HG03045 (cell line): ENCODE results near the gene RNF26.

Experiments used
- ATAC-seq: cut with Tn5 transposase; IDR thresholded peaks from one replicate; pipeline ENCODE4 v1.9.1; 2021; ENCODE audit warnings: mild to moderate bottlenecking, moderate library complexity; ENCODE audit not compliant: unreplicated experiment

The RNF26 gene

DNA sequence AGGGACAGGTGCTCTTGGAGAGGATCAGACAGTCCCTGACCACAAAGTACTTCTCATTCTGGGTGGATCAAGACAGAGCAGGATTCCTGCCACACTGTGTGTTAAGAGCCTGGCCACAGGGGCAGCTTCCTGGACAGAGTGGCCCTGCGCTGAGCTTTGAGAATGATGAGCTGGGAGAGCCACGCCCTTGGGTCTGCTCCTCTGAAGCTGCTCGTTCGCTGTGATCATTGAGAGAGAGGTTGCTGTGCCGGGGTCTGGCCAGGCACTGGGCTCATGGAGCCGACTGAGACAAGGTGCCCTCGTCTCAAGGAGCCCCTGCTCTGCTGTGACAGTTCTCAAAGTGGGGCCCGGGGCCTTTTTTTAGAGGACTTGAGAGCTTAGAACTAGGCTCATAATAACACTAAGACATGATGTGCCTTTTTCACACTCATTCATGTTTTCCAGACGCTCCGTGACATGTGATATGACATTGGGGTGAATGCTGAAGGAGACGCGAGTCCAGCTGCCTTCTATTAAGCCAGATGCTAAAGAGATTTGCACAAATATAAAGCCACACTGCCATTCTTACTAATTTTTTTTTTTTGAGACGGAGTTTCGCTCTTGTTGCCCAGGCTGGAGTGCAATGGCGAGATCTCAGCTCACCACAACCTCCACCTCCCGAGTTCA is 13.7 kb downstream of the RNF26 start:
- no peak for ATAC-seq

DNA sequence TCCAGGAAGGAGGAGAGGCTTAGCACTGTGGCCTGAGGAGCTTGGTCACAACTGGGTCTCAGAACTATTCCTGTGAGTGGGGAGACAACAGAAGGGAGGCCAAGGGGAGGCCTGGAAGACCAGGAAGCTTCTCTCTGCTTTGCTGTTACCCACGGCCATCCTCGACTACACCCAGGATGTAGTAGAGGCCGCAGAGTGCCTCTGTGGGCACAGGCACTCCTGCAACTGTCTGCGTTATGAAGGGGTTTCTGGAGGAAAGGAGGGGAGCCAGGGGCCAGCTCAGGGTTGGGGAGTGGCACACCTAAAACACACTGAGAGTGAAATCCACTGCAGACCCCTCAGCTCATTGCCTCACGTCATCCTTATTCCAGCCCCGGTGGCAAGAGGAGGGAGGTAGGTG is 16.0 kb downstream of the RNF26 start:
- ATAC-seq = no peak

DNA sequence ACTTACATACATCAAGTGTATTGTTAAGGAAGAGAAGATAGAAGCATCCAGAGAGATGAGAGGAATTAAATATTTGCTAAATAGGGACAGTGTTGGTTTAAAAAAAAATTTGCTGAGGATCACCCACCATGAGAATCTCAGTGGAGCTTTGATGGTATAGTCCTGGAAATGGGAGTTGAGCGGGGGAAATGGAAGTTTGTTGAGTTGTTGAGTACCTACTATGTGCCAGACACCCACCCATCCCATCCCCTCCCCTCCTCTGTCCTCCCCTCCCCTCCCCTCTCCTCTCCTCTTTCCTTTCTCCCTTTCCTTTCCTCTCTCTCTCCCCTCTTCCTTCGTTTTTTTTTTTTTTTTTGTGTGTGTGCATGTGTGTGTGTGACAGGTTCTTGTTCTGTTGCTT is 16.9 kb downstream of the RNF26 start:
- ATAC-seq = no peak

DNA sequence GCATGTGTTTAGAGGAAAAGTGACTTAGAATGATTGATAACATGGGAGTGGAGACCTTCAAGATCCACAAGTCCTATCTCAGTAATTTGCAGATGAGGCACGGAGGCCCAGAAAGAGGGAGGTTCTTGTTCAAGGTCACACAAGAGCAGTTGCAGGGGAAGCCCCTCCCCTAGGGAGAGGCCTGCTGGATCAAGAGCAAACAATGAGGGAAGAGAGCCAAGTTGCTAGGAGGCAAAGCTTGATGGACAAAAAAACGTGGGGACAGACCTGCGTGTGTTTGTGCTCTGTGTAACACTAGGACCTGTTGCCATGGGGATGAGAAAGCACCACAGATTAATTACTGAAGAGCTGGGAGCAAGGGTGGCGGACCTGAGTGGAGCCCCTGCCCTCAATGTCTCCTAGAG is 18.5 kb downstream of the RNF26 start:
- ATAC-seq = no peak

DNA sequence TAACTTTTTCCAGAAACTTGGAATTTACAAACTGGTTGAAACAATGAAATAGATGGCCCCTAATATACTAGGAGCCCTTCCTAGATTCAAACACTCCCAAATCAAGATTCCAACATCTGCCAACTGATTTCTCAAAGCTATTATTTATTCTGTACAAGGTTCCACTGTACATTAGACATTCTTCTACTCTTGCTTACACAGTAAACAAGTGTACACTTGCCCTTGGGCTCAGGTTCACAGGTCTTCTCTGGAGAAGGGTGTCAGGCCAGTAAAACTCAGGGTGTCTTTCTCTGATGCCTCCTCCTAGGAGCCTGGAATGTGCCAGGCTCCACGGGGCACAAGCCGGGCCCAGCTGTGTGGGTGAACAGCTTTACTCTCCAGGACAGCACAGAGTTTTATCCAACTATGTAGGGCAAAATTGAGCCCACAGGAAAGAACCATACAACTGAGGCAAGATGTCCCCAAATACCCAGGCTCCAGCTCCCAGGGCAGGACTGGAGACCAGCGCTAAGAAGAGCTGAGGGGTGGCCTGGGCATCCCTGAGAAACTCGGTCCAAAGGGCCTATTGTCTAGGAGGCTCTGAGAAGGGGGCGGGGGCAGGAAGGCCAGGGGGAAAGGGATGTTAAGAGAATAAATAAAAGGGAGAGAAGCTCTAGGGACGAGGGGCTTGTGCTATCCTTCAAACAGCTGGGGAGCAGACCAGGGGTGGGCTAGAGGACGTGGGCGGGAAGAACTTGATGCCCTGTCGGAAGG is 20.9 kb downstream of the RNF26 start:
- no peak for ATAC-seq

DNA sequence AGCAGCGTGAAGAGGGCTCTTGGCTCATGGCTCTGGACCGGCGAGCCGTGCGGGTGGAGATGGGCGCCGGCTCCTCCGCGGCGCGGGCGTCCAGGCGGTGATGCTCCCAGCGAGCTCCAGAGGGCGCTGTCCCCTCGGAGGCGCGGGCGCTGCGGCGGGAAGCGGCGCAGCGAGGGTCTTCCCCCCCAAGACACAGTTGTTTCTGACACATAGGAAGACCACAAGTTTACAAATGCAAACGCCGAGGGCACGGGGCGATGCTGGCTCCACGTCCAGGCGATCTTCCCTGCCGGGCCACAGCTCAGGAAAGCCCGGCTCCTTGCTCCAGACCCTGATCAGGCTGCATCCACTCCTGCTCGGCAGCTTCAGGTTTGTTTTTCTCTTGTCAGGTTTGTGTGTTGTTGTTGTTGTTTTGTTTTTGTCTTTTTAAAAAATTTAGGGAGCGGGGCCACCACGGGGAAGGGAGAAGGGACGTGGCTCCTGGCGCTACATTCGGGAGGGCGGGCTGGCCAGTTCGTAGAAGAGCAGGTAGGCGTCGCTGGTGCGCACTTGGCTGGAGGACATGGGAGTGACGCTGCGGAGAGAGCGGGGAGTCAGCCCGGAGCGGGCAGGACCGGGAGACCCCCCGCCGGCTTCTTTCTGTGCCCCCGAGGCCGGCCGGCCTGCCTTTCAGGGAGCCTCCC is 22.2 kb downstream of the RNF26 start:
- ATAC-seq = peak; percentile 72

DNA sequence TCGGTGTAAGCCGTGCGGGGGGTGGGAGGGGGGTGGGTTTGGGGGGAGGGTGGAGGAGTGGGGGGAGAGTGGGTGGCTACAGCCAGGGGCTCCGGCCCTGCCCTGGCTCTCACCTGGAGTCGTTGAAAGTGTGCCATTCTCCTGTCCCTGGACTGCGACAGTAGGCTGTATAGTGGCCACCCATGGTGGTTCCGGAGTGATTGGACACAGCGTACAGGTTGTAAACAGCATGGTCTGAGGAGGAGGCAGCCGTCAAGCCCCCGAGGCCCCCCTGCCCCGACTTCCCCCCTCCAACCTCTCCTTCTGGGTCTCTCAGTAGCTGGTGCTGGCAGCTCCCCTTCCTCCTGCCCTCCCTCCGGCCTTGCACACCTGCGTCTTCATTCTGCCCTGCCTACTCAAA is 22.7 kb downstream of the RNF26 start:
- no peak for ATAC-seq

DNA sequence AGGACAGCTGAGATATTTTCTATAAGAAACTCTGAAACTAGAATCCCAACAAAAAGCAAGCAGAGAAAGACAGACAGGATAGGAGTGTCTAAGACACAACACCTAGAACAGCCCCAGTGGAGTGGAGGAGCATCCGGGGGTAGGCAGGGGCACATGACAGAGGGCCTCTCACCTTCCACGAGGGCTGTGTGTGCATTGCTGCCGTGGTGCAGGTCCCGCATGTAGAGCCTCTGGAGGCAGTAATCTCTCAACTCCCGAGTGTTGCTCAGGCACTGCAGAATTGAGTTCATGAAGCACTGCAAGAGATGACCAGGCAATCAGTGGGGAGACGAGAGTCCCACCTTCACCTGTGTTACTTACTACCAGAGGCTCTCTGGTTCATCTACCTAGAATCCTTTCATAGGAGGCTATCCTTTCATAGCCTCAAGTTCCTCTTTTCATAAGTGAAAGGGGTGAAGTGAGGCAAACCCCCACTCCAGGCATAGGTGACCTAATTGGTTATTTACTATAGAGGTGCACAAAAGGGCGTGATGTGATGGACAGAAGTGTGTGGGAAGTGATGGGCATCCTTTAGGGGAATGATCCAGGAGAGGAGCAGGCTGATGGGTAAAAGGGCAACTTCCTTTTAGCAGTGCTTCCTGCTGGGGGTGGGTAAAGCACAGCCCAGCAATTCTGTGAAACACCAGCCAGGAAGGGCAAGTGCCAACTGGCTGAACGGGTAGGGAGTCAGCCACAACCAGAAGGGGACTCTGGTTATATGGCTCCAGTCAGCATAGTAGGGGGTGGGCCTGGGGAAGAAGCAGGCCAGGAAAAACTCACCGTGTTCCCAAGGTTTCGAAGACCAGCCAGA is 25.3 kb downstream of the RNF26 start:
- no peak for ATAC-seq

DNA sequence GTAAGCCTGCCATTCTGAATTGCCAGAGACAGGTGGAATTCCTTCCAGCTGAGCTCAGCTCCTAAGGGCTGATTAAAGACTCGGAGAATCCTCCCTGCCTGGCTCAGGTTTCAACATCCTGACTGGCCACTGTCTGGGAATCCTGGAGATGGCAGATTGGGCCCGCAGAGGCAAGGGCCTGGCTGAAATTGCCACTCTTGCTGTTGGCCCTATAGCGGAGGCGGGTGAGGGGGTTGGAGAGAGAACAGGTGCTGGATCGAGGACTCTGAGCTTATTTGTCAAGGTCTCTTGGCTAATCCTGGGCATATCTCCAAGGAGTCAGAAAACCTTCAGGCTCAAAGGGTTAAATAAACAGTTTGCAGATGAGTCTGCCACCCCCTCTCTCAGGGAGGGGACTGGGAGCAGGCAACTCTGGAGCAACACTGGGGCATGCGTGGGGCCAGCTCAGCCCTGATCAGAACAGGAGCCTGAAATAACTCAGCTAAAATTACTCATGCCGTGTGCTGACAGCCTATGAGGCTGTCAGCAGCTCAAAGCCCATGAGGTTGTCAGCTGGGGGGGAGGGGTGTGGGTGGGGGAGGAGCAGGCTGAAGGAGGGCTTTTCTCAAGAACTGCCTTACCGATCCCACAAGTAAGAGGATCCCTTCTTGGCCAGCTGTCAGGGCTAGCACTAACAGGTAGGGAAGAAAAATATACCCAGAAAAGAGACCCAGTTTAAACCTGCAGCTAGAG is 26.9 kb downstream of the RNF26 start:
- ATAC-seq = peak; percentile 44

DNA sequence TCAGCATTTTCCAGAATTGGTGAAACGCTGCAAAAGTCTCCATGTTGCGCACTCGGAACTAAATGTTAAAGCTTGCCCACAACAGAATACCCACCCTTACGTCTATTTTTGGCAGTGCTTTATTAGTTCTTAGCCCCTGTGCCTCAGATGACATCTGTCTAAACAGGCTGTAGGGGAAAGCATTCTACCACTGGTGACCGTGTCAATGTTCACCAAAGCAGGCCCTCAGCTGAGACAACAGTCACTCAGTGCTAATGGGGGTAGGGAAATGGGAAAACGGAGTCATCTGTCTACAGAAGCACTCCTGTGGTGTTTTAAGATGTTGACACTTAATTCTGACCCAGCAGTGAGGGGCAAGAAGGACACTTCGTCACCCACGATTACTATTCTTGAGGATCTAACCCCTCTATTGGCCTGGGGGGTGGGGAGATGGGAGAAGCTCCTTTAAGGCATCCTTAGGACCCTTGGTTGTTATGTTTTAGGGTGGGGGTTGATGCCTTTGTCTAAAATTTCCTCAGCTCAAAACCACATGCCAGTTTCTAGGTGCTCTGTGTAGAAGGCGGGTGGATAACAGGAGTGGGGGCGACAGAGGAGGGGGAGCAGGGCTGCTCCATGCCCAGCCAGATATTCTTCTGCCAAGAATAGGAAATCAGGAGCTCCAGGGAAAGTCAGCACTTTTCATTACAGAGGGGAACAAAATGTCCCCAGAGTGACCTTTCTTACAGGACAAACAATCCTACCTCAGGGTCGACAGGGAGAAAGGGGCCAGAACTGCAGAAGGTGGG is 27.8 kb downstream of the RNF26 start:
- no peak for ATAC-seq

DNA sequence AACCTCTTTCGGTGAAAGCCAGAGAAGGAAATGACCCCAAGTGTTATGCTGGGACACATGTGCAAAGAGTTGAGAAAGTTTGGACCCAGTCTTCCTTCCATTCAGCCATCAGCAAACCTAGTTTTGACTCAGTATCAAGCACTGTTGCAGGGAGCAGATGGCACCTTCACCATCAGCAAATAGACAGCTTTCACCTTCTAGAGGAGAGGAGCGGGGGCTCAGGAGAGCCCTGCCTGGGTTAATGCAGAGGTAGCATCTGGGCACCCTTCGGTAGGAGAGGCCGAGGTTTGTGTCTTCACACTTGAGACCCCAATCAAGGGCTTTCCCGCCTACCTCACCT is 28.4 kb downstream of the RNF26 start:
- ATAC-seq = no peak

DNA sequence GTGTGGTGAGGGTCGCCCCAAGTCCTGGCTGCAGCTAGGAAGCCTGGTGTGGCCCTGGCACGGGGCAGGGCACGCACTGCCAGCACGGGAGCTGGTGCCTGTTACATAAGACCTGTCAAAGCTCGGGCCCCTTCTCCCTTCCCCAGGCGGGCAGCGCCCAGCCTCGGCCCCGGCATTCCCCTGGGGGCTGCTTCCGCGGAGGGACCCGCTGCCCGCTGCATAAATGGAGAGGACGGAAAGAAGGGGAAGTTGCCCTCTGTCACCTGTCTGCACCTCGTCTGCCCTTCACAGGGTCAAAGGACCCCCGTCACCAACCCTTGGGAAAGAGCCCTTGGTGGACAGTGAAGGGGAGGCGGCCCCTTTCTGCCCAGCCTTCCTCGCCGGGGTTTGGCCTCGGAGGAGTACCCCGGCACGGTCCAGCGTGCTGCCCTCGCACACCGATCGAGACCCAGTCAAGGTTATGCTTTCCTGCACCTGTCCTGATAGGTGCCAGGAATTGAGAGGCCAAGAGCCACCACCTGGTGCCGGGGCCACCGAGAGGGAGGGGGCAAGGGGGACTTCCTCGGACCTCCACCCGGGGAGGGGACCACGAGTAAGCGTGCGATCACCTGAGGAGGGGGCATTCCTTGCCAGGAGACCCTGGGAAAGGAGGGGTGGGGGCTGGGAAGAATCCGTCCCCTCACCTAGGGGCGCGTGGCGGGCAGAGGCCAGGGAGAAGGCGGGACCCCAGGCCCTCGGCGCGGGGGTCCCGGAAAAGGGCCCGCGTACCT is 28.9 kb downstream of the RNF26 start:
- ATAC-seq = no peak

DNA sequence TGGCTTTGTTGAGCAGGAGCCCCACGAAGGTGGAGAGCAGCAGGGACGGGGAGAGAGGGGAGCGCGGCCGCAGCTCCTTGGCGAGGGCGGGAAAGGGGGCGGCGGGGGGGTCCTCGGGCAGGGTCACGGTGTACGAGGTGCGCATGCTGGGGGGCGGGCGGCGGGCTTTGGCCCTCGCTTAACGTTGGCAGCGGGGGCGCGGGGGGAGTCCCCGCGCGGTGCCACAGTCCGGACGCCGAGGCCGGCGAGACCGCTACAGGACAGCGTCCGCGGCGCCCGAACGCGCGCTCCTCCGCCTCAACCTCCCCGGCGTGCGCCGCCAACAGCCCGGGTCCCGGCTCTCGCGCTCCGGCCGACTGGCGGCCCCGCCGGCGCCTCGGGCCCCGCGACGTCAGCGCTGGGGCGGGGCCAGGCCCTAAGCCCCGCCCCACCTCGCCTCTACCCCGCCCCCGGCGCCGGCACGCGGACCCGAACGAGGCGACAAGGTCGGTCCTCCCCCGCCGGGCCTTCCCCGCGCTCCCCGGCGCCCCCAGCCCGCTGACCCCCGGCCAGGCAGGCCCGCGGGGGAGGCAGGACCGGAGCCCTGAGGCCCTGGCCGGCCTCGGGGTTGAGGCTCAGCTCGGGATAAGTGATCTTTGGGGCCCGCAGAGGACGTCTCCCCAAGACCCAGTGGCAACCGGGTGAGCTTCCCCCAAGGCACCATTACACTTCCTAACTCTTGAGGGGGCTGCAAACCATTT is 29.7 kb downstream of the RNF26 start:
- ATAC-seq = no peak

DNA sequence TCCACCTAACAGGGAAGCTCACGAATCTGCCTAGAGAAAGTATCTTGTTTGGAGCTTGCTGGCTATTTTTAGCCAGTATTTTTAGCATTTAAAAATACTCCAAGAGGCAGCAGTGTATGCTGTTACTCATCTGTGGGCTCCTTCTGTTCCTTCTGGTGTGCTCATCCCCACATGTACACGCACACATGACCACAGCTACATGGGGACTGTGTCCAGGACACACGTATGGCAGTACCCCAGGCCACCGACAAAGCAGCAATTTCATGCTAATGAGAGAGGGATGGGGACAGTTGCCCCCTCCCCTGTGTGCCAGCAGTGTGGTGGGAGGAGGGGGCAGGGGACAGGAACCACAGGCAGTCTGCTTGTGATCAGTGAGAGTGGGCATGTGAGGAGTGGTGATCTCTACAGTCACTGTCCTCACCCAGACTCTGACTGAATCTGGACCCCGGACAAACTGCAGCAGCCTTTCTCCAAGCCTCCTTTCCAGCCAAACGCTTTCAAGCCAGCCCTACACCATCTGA is 30.8 kb downstream of the RNF26 start:
- ATAC-seq = no peak

DNA sequence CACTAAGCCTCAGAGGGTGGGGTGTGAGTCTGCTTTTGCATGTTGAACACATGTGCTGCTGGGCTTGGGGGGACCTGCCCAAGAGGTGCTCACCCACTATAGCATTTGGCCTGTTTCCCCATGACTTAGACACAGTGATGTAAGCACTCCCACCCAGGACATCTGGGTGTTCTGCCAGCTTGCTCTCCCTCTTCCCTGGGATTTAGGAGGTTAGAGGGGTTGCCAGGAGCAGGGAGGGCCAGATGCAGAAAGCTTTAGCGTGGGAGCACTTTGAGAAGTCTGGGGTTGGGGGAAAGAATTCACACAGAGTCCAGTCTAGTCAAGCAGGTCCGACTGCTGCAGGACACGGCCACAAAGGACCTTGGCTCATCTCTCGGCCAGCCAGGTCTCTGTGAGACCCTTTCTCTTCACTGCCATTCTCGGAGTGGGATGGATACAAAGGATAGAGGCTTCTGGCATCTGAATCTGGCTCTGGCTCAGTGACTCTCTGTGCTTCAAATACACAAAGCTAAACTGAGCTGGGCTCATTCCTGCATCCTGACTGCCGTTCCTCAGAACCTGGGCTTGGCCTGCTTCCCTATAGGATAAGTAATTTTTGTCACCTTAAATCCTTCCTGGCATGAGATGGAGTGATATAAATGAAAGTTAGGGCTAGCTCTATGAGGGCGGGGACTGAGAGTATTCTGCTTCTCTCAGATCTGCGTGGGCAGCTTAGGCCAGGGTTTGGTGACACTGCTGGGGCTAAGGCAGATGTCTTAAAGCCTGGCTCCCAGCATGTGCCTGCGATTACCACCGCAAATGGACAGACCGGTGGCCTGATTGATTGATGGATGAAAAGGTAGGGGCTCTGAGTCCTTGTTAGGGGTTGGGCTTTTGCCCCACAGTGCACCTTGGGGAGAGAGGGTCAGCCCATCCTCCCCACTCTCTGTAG is 32.6 kb downstream of the RNF26 start:
- no peak for ATAC-seq

DNA sequence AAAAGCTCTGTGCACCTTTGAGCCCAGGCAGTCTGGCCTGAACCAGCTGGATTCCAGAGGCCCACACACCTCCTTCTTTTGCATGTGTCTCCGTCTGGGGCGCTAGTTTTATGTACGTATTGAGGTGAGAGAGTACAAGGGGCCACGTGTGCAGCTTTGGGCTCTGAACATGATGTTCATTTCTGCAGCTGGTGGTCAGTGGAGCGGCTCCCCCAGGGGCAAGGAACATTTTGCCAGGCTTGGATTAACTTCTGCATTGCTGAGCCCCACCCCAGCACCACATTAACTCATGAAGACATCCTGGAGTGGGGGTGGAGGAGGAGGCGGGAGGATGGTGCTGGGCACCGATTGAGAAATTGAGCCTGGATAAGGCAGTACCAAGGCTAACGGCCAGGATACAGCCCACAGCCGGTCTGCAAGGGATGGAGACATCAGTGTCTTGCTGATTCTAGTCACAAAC is 33.4 kb downstream of the RNF26 start:
- no peak for ATAC-seq
